Muscle of leg (tissue), 11 donors: ENCODE results near the gene TNFAIP8. TPM values are rescaled to one million over a fixed set of nuclear protein-coding genes. Genes with fewer than 3 reads are reported as not detected.

ENCODE experiments used
- DNase-seq: peaks from one replicate; pipeline ENCODE4 v3.0.0; 2013
- H3K27ac ChIP-seq: one replicate; pipeline ENCODE4 v1.5.1; 2013; ENCODE audit warnings: mild to moderate bottlenecking, low read length, control low read depth
- H3K27me3 ChIP-seq: one replicate; pipeline ENCODE4 v1.6.1; 2013; ENCODE audit warnings: low read length; ENCODE audit not compliant: control insufficient read depth, insufficient read depth
- H3K36me3 ChIP-seq: one replicate; pipeline ENCODE4 v1.6.1; 2013; ENCODE audit warnings: low read length; ENCODE audit not compliant: control insufficient read depth, insufficient read depth
- H3K4me1 ChIP-seq: one replicate; pipeline ENCODE4 v1.6.1; 2013; ENCODE audit warnings: low read length; ENCODE audit not compliant: control insufficient read depth, insufficient read depth
- H3K4me3 ChIP-seq: one replicate; pipeline ENCODE4 v1.5.1; 2013; ENCODE audit warnings: low read length, control low read depth
- H3K9me3 ChIP-seq: replicated peaks from 2 replicates; pipeline ENCODE4 v1.6.1; 2013; ENCODE audit warnings: low read depth, low read length; ENCODE audit not compliant: control insufficient read depth
- WGBS: methylation state at CpG from one replicate; pipeline ENCODE4 v1.1.5; 2013; ENCODE audit warnings: missing lambda C conversion rate; ENCODE audit not compliant: insufficient coverage; 5-methylcytosine and 5-hydroxymethylcytosine counted together
- polyA plus RNA-seq, 8 donors: library from polyadenylated mRNA; unstranded; fragments of 120-200 nt; gene quantifications; one replicate each; pipeline versions ENCODE4 v1.2.1 to v1.2.3, GENCODE V29; 2013; ENCODE audit warnings: inconsistent platforms in 1 of 8, low replicate concordance in 1 of 8; ENCODE audit not compliant: insufficient read length in 8 of 8, insufficient read depth in 1 of 8
- total RNA-seq: library from RNA; stranded (reverse); fragments of 120-200 nt; gene quantifications from one replicate; pipeline ENCODE4 v1.2.4, GENCODE V29; 2013

The TNFAIP8 gene
- total and polyA plus RNA-seq, 9 donors = 10.8 to 14.8 (median 12.1) TPM

DNA sequence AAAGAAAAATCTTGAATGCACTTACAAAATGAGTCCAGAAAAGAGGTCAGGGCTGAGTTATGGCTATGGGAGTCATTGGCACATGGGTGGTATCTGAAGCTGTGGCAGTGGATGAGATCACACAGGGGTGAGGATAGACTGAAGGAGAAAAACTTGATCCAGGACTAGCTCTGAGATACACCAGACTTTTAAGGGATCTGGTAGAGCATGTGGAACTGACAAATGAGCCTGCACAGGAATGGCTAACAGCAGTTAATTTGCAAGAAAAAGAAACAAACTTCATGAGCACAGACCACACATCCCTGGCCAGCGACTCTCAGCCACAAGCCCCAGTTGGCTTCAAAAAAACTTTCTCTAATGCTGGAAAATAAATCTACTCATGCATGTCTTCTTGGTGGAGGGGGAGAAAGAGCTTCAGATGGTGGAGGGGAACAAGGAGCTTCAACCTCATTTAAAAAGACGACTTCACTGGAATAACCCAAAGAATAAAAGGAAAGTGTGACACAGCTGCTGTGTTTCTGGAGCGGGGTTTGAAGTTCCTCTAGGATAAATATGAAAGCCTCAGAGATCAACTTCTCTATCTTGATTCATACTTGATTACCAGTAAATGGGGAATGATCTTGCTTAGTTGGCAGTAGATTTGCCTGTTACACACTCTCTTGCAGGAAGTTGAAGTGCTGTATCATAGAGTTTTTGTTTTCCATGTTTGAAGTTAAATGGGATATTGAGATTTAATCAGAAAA lies 33.6 kb downstream of the TNFAIP8 start:
- no peak for DNase-seq
- no CpG with 5 or more reads among the region's 3 CpGs for WGBS
- Histone ChIP-seq H3K36me3 (peaks cover 3% of the 10 kb centered on the region), H3K9me3 (no peaks in the 10 kb centered on the region), H3K27me3 (no peaks in the 10 kb centered on the region), H3K4me1 (no peaks in the 10 kb centered on the region), H3K27ac (no peak overlapping the region), H3K4me3 (no peak overlapping the region)

DNA sequence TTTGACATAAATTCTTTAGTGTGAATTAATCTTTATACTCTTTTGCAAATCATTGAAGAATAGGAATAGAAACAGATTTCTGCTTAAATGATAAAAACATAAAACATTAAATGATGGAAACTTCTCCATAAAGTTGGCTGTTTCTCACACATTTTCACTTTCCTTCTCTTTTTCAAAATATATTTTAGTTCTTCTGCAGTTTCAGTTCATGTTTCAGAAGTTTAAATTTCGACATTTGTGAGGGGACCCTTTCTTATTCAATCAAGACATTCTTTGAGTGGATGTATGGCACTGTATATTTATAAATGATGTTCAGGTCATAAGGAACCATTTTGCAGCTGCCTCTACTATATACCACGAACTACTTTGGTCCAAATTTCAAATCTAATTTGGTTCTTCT lies 34.6 kb downstream of the TNFAIP8 start:
- peaks cover 3% of the 10 kb centered on the region for H3K36me3 ChIP-seq
- H3K4me3 ChIP-seq = no peak overlapping the region
- no peaks in the 10 kb centered on the region for H3K4me1 ChIP-seq
- H3K27ac ChIP-seq = no peak overlapping the region
- no peaks in the 10 kb centered on the region for H3K27me3 ChIP-seq
- DNase-seq = no peak
- 80% methylated on average over 1 of the region's 2 CpGs for WGBS
- no peaks in the 10 kb centered on the region for H3K9me3 ChIP-seq

DNA sequence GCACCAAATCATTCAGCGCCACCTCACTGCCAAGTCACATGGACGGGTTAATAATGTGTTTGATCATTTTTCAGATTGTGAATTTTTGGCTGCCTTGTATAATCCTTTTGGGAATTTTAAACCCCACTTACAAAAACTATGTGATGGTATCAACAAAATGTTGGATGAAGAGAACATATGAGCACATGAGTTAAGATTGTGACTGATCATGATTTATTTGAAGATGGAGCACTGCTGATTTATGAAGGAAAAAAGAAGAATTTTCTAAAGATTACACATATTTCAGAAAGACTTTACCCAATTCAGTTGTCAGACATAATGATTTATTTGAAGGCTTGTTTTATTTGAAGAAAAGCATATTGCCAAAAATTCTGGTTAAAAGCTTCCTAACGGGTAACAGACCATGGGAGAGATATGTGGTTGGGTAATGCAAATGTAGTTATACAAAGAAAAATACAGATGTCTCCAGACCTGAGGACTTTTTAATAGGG lies 37.4 kb downstream of the TNFAIP8 start:
- no peaks in the 10 kb centered on the region for H3K9me3 ChIP-seq
- no peak overlapping the region for H3K4me3 ChIP-seq
- H3K27me3 ChIP-seq = no peaks in the 10 kb centered on the region
- H3K27ac ChIP-seq = no peak overlapping the region
- DNase-seq = no peak
- H3K36me3 ChIP-seq = peaks cover 3% of the 10 kb centered on the region
- 60% methylated on average over 1 of the region's 3 CpGs for WGBS
- no peaks in the 10 kb centered on the region for H3K4me1 ChIP-seq

DNA sequence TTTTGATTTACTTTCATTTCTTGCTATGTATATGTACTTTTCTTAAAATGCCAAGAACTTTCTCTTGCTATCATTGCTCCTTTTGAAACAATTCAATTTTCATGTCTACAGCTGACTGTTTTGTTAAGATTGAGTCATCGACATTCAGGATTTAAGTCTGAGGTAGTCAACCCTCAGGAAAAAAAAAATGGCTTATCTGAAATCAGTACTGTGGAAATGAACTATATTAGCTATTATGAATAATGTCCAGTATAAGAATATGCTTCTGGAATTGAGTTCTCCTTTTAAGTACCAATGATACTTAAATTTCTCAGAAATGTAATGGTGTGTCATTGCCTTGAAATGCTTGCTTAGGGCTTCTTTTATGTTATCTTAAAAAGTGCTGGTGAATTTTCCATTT lies 37.9 kb downstream of the TNFAIP8 start:
- H3K4me1 ChIP-seq = no peaks in the 10 kb centered on the region
- WGBS = no CpG with 5 or more reads among the region's 1 CpG

DNA sequence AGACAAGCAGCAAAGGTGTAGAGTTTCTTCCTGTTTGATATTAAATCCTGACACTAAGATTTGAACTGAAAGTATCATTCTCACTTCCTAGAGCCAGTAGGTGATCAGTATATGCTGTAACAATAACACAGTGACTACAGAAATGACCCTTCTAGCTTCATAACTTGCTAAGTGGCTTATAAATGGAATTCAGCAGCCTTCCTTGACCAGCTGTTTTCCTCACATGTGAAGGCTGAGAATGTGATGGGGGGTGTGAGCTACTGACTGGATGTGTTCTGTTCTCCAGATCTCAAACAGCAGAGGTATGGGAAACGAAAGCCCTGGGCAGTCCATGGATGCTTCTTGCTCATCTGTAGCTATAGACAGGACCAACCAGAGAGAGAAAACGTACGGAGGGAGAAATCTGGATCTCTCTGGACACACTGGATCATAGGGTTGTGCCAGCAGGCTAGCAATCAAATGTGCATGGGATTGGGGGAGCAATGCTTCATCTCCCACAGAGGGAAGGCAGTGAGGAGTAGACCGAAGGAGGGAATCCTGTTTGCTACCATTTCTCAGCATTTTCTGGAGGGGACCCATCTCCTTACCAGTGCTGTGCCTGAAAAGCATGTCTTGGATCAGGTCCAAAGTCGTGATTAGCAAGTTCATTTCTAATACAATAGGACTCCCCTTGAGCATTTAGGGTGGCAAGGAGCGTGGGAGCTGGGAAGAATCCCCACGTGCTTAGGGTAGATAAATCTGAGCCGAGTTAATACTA lies 39.4 kb downstream of the TNFAIP8 start:
- DNase-seq = no peak
- Histone ChIP-seq H3K4me1 (peaks cover 2% of the 10 kb centered on the region), H3K27me3 (no peaks in the 10 kb centered on the region), H3K27ac (no peak overlapping the region), H3K36me3 (peaks cover 3% of the 10 kb centered on the region), H3K4me3 (no peak overlapping the region), H3K9me3 (no peaks in the 10 kb centered on the region)
- WGBS = 77% methylated on average over 6 of the region's 8 CpGs

More for the DNA sequence above, 37.9 kb downstream of the TNFAIP8 start:
- Histone ChIP-seq H3K4me3 (no peak overlapping the region), H3K27ac (no peak overlapping the region), H3K9me3 (no peaks in the 10 kb centered on the region), H3K27me3 (no peaks in the 10 kb centered on the region), H3K36me3 (peaks cover 3% of the 10 kb centered on the region)
- DNase-seq = no peak

DNA sequence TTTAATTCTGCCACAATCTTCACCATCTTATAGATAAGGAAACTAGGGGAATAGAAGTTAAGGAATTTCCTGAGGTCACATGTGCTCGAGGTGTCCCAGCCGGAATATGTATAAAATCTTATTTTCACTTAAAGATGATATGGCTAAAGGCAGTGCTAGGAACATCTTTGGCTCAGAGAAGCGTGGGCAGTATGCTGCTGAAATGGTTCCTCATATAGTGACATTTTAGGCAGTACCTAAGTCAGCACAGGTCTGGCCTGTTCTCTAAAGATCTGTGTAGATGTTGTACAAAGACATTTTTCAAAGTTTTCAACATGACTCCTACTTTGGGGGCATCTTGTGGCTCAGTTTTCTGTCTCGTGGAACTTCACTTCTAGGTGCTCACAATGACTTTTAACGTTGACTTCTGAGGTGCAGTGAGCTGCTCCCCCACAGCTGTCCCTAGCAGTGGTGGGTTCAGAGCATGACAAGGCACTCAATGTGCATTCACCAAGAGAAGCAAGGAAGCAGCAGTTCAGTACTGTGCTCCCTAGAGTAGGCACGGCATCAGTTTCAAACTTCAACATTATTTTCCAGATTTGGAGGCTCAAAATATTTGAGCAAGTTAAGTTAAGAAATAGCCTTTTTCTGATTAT lies 40.3 kb downstream of the TNFAIP8 start:
- Histone ChIP-seq H3K27me3 (no peaks in the 10 kb centered on the region), H3K36me3 (peaks cover 3% of the 10 kb centered on the region), H3K4me1 (peaks cover 2% of the 10 kb centered on the region), H3K9me3 (no peaks in the 10 kb centered on the region), H3K27ac (no peak overlapping the region), H3K4me3 (no peak overlapping the region)
- 82% methylated on average over 3 of the region's 6 CpGs for WGBS
- no peak for DNase-seq

DNA sequence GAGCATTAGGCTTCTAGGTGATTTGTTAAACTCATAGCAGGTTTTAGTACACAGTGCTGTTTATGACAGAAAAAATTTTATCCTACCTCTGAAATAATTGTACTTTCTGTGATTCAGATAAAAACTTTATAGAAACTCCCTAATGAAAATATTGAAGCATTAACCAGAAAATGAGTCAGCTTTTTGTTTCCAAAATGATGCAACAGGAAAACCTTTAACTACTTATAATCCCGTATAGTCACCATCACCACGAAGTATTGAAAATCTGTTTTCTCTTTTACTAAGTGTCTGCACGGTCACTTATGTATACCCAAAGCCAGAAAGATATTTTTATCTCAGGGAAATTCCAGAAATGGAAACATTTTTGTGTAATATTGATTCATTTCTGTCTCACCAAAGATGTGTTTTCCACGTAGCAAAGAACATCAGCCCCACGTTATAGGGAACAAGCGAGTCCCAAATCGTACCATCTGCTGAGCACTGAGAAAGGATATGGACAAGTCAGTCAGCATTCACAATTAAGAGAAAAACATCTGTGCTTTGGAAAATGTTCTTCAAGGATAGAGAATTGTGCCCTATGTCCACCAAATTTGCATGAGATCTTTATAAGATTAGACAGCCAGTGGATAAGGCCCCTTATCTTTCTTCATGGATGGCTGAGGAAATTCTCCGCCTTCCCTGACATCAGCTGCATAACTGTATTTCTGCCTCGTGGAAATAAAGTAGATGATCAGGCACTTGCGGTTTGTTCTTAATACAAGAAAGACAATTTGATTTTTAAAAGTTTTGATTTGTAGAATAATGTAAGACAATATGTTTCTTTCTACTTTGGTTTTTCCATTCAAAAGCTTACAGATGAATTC lies 41.9 kb downstream of the TNFAIP8 start:
- Histone ChIP-seq H3K27ac (peak overlapping the region; percentile 26), H3K4me1 (peaks cover 2% of the 10 kb centered on the region), H3K27me3 (no peaks in the 10 kb centered on the region), H3K36me3 (peaks cover 3% of the 10 kb centered on the region), H3K9me3 (no peaks in the 10 kb centered on the region), H3K4me3 (no peak overlapping the region)
- WGBS = no CpG with 5 or more reads among the region's 10 CpGs
- DNase-seq = peak; percentile 70

DNA sequence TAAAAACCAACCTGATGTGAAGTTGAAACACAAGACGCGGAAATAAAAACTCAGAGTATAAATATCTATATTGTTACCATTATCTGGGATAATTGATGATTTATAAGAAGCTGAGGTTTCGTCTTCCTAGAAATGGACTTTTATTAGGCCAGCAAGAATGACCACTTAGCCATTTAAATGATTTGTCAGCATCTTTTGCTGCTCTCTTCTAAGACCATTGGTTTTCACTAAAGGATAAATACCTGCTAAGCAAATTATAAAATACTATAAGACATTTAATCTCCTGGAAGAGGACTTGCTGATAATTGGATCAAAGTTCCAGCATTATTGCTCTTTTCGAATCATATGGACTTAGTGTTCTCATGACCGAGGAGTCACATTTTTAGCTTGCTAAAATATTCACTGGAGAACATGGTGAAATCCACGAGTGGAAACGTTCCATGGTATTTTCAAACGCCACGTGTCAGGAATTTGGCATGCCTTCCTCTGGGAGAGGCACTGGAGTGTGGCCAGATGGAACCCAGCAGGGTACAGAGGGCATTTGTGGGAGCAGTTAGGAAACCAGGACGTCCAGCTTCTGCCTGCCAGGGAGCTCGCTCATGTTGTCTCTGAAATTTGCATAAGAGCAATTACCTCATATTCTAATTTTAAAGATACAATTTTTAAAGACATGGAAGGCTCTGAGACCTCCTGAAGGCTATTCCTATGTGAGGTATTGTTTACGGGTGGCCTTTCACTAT lies 43.1 kb downstream of the TNFAIP8 start:
- WGBS = 51% methylated on average over 6 of the region's 12 CpGs
- Histone ChIP-seq H3K4me1 (peaks cover 2% of the 10 kb centered on the region), H3K4me3 (no peak overlapping the region), H3K36me3 (no peaks in the 10 kb centered on the region), H3K27ac (no peak overlapping the region), H3K27me3 (no peaks in the 10 kb centered on the region), H3K9me3 (no peaks in the 10 kb centered on the region)
- no peak for DNase-seq

DNA sequence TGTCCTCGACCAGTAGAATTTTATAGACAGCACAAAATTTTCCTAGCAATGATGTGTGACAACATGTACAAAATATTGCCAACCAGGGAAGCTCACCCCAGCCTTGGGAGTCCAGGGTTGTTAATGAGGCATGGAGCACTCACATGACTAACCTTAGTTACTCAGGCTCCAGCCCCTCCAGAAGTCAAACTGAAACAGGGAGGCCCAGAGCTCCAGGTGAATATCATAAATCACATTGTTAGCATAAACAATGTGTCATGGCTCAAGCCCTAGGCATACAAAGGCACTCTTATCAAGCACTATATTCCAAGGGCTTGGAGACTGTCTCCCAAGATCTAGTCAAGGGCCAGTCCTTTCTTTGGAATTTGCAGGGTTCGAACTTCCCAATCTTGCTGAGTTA lies 44.4 kb downstream of the TNFAIP8 start:
- Histone ChIP-seq H3K4me3 (no peak overlapping the region), H3K9me3 (no peaks in the 10 kb centered on the region), H3K36me3 (no peaks in the 10 kb centered on the region), H3K4me1 (peaks cover 2% of the 10 kb centered on the region), H3K27ac (no peak overlapping the region), H3K27me3 (no peaks in the 10 kb centered on the region)
- no CpG with 5 or more reads among the region's 2 CpGs for WGBS
- DNase-seq = no peak
